Nephron progenitor cell (in vitro differentiated cells): ENCODE results near the gene ZNF552.
A peak's percentile ranks its signal among the peaks of the same experiment; 100 is the strongest.

Experiments used
- DNase-seq: peaks from one replicate; pipeline ENCODE4 v3.0.0; 2021
- H3K27ac Mint-ChIP-seq: 2 replicates; pipeline ENCODE4 v1.8.0; 2021; ENCODE audit warnings: mild to moderate bottlenecking, moderate library complexity, mixed read lengths
- H3K27me3 Mint-ChIP-seq: 2 replicates; pipeline ENCODE4 v1.8.0; 2021; ENCODE audit warnings: mild to moderate bottlenecking, low read depth, mixed read lengths; ENCODE audit not compliant: poor library complexity
- H3K36me3 Mint-ChIP-seq: 2 replicates; pipeline ENCODE4 v1.8.0; 2021; ENCODE audit warnings: low read depth, mixed read lengths
- H3K4me1 Mint-ChIP-seq: 2 replicates; pipeline ENCODE4 v1.8.0; 2021; ENCODE audit warnings: mixed read lengths
- H3K4me3 Mint-ChIP-seq: 2 replicates; pipeline ENCODE4 v1.8.0; 2021; ENCODE audit warnings: mild to moderate bottlenecking, moderate library complexity, mixed read lengths
- H3K9me3 Mint-ChIP-seq: 2 replicates; pipeline ENCODE4 v1.8.0; 2021; ENCODE audit warnings: mild to moderate bottlenecking, moderate library complexity, mixed read lengths
- CTCF ChIP-seq: fragments of 200-600 bp; sonication (generic); IDR thresholded peaks from 2 replicates; pipeline ENCODE4 v1.5.0; 2021; ENCODE audit warnings: antibody characterized with exemption

ZNF552 gene

GRCh38 chr19:57788114-57788692 is 26.5 kb downstream of the ZNF552 start:
- Mint-ChIP-seq H3K27ac (peak overlapping the region; percentile 88), H3K36me3 (peaks cover 88% of the 10 kb centered on the region), H3K9me3 (peaks cover 61% of the 10 kb centered on the region), H3K4me3 (no peak overlapping the region), H3K27me3 (peaks cover 6% of the 10 kb centered on the region), H3K4me1 (no peaks in the 10 kb centered on the region)
- no peak for DNase-seq
- no peak for TF ChIP-seq CTCF

- H3K4me1 Mint-ChIP-seq = no peaks in the 10 kb centered on the region
- no peak overlapping the region for H3K4me3 Mint-ChIP-seq
- no peak for DNase-seq
- TF ChIP-seq CTCF = no peak
- H3K27me3 Mint-ChIP-seq = peaks cover 6% of the 10 kb centered on the region
- H3K9me3 Mint-ChIP-seq = peaks cover 70% of the 10 kb centered on the region
- peaks cover 93% of the 10 kb centered on the region for H3K36me3 Mint-ChIP-seq
- H3K27ac Mint-ChIP-seq = no peak overlapping the region
These were observed 27.8 kb downstream of the ZNF552 start for GRCh38 chr19:57786906-57787305.

- no peak for DNase-seq
- no peak overlapping the region for H3K27ac Mint-ChIP-seq
- TF ChIP-seq CTCF = no peak
- no peak overlapping the region for H3K4me3 Mint-ChIP-seq
- H3K4me1 Mint-ChIP-seq = no peaks in the 10 kb centered on the region
- H3K9me3 Mint-ChIP-seq = peaks cover 76% of the 10 kb centered on the region
- H3K36me3 Mint-ChIP-seq = peaks cover 93% of the 10 kb centered on the region
- H3K27me3 Mint-ChIP-seq = peaks cover 6% of the 10 kb centered on the region
These were observed 28.4 kb downstream of the ZNF552 start for GRCh38 chr19:57786286-57786685.

GRCh38 chr19:57779220-57779845 is 35.4 kb downstream of the ZNF552 start:
- Mint-ChIP-seq H3K27ac (no peak overlapping the region), H3K4me3 (no peak overlapping the region), H3K4me1 (no peaks in the 10 kb centered on the region), H3K27me3 (peaks cover 3% of the 10 kb centered on the region), H3K36me3 (peaks cover 93% of the 10 kb centered on the region), H3K9me3 (peaks cover 88% of the 10 kb centered on the region)
- TF ChIP-seq CTCF = no peak
- DNase-seq = no peak

- H3K9me3 Mint-ChIP-seq = peaks cover 90% of the 10 kb centered on the region
- DNase-seq = no peak
- TF ChIP-seq CTCF = no peak
- peaks cover 94% of the 10 kb centered on the region for H3K36me3 Mint-ChIP-seq
- no peaks in the 10 kb centered on the region for H3K4me1 Mint-ChIP-seq
- peaks cover 3% of the 10 kb centered on the region for H3K27me3 Mint-ChIP-seq
- H3K27ac Mint-ChIP-seq = no peak overlapping the region
- no peak overlapping the region for H3K4me3 Mint-ChIP-seq
These were observed 36.4 kb downstream of the ZNF552 start for GRCh38 chr19:57778336-57778735.

- peaks cover 96% of the 10 kb centered on the region for H3K36me3 Mint-ChIP-seq
- no peak overlapping the region for H3K27ac Mint-ChIP-seq
- DNase-seq = no peak
- H3K9me3 Mint-ChIP-seq = peaks cover 95% of the 10 kb centered on the region
- H3K27me3 Mint-ChIP-seq = peaks cover 3% of the 10 kb centered on the region
- H3K4me1 Mint-ChIP-seq = peaks cover 4% of the 10 kb centered on the region
- no peak for TF ChIP-seq CTCF
- H3K4me3 Mint-ChIP-seq = no peak overlapping the region
These were observed 37.9 kb downstream of the ZNF552 start for GRCh38 chr19:57776764-57777296.
